GM10266 (cell line): ENCODE results near the gene CEP95.

Experiments used
- DNase-seq: peaks from one replicate; pipeline ENCODE4 v3.0.0; 2012; ENCODE audit errors: extremely low spot score
- TF ChIP-seq, protein P1 (sequence below): IDR thresholded peaks from 2 replicates; pipeline ENCODE4 v1.5.1; 2012; ENCODE audit warnings: mild to moderate bottlenecking, low read depth; ENCODE audit not compliant: control insufficient read depth, insufficient read depth; ENCODE audit errors: missing control alignments

Gene CEP95

DNA sequence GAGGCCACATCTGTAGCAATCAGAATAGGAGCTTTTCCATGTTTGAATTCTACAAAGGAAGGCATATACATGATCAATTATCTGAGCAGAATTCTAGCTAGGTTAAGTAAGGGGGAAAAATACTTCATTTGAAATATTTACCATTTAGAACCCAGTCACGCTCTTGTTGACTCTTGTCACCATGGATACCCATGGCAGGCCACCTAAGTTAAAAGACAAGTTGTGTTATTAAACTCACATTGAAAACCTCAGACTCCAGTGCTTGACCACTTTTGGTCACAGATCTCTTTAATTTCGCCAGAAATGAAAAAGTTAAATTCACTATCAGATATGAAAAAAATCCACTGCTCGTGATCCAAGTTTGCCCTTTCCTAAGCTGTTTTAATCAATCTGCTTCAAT is 4.8 kb upstream of the CEP95 start:
- DNase-seq = no peak
- TF ChIP-seq, protein P1, sequence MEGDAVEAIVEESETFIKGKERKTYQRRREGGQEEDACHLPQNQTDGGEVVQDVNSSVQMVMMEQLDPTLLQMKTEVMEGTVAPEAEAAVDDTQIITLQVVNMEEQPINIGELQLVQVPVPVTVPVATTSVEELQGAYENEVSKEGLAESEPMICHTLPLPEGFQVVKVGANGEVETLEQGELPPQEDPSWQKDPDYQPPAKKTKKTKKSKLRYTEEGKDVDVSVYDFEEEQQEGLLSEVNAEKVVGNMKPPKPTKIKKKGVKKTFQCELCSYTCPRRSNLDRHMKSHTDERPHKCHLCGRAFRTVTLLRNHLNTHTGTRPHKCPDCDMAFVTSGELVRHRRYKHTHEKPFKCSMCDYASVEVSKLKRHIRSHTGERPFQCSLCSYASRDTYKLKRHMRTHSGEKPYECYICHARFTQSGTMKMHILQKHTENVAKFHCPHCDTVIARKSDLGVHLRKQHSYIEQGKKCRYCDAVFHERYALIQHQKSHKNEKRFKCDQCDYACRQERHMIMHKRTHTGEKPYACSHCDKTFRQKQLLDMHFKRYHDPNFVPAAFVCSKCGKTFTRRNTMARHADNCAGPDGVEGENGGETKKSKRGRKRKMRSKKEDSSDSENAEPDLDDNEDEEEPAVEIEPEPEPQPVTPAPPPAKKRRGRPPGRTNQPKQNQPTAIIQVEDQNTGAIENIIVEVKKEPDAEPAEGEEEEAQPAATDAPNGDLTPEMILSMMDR = no peak

DNA sequence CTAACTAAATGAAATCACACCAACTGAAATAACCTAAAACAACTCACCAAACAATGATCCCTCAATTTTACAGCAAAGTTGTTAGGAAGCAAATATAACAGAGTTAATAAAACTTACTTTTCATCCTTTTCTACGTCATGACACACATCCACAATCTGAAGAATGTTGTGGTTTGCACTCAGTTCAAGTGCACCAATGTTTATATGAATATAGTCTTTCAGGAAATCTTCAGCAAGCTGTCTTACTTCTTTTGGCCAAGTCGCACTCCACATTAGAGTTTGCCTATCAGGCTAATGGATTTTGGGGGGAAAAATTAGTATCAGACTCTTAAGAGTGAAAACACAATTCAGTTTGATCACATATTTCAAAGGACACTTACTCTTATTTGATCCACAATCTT is 4.0 kb upstream of the CEP95 start:
- TF ChIP-seq, protein P1 = no peak
- no peak for DNase-seq

DNA sequence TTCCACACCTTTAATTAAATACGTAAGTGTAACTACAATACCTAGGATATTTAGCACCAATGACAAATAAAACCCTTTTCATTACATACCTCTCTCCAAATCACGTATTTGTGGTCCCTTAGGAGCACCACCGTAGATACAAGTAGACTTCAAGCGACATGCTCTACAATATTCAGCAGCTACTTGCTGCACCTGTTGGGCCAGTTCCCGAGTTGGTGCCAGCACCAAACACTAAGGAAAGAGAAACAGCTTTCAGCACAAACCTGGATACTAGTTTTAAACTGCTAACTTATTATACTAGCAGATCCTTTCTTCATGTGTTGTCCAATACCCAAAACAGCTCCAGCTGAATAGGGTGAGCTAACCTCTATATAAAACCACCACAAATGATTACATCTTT is 3.4 kb upstream of the CEP95 start:
- DNase-seq = no peak
- TF ChIP-seq, protein P1 = no peak

DNA sequence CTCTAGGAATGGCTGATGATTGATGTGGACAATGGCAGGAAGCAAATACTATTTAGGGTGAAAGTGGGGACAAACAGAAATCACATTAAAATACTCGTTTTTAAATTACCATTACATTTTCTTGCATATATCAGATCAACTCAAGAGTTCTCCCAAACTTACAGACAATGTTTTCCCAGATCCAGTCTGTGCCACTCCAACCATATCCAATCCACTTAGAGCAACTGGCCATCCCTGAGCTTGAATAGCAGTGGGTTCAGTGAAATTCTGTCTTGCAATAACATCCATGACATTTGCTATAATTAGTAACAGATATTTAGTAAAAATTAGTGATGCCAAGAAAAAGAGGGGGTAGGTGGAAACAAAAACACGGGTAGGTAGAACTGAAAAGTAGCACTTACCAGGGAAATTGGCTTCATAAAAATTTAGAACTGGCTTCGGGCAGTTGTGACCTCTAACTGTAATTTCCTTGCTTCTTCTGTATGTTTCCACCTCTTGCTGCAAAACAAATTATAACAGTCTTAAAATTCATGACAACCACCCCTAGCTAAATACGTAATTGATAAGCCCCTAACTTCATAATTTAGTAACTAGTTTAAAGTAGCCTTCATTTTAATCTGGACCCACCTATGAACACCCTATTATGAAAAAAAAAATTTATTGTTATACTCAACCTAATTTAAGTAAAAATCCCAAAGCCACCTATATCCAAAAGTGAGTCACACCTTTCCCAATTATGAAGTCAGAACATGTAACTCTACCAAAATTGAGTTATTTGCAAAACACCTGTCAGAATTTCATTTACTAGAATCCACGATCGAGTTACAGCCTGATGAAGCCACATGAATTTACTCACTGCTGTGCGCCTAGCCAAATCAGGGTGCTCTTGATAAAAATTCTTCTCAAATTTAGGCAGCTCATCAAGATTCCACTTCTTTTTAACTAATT is 2.7 kb upstream of the CEP95 start:
- no peak for DNase-seq
- TF ChIP-seq, protein P1 = no peak

DNA sequence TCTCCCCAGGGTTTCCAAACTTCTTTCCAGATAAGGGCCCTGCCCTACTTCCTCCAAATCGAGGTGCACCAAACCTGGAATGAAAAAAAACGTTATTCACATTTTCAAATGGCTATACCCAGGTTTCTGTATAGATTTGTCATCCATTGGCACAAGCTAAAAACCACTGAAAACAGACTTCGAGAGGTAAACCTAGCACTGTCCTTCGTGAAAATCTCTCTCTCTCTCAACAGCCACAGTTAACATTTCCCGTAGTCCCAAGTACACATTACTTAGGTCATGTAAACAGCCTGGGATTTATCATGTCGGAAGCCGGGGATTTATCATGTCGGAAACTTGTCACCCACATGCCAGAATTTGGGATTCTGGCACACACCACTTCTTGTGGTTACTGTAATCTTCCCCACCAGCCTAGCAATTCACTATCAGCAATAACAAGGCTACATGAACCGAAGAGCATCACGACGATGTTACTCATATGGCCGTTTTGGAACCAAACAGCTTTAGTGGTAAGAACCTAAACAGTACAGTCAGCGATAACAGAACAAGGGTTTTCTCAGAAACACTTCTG is 1.9 kb upstream of the CEP95 start:
- DNase-seq = no peak
- TF ChIP-seq, protein P1 = no peak

DNA sequence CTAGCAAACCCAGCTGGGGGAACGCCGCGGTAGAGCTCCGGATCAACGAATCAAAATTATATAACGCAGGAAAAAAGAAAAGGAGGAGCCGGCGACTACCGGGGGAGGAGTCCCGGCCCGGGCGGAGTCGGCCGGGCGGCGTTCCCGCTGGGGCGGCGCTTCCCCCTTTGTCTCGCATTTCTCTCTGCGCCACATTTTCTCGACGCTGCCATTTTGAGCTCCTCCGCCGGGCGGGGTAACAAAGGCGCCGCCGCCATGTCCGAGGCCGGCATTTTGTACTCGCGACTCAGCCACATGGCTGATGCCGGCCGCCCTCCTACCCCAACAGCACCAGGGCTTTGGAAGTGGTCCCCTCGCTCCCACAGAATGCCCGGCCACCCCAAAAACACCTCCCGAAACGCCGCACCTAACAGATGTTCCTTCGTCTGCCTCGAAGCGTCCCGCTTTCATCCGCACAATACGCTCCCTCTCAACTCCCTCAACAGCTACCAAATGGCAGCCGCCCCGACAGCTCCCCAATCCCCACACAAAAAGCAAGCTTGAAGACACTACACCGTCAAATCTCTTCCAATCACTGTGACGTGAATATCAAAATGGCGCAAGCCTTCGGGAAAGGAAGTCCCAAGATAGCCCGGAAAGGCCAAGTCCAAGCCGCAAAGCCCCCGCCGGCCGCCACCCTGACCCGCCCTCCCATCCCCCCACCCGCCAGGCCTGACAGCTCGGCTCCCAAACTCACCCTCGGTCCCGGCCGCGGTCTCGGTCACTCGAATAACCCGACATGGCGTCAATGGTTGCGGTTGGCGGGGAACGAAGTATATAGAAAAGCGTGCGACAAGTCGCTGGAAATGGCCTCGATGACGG is 1.2 kb upstream of the CEP95 start:
- TF ChIP-seq, protein P1 = no peak
- DNase-seq = peak; percentile 84
